Fibroblast of the aortic adventitia (primary cell): Measurements from ENCODE around the gene B3GALT2. TPM values are rescaled to one million over a fixed set of nuclear protein-coding genes. Genes with fewer than 3 reads are reported as not detected.
"Not testable (repeated sequence)": the region's sequence is repeated elsewhere in the genome, so short reads cannot be mapped to it uniquely, and the experiment has no call there.

Experiments
- DNase-seq: peaks from one replicate; pipeline ENCODE4 v3.0.0-alpha.2; 2010; ENCODE audit warnings: low read depth
- H3K4me3 ChIP-seq: 2 replicates; pipeline ENCODE4 v1.5.1; 2011; ENCODE audit warnings: low read depth, mild to moderate bottlenecking, control low read depth, low read length, moderate library complexity
- CTCF ChIP-seq: IDR thresholded peaks from 2 replicates; pipeline ENCODE4 v1.5.1; 2011; ENCODE audit warnings: mild to moderate bottlenecking, low read length, control low read depth, inconsistent platforms; ENCODE audit not compliant: insufficient read depth
- total RNA-seq: library from RNA; depleted of rRNA; stranded (reverse); fragments of >200 nt; gene quantifications from 2 replicates; pipeline ENCODE4 v1.2.3, GENCODE V29; 2012; ENCODE audit warnings: low replicate concordance

B3GALT2 gene
- total RNA-seq = 0.18 and 1.2 TPM in 2 replicates

- no peak for TF ChIP-seq CTCF
- DNase-seq = peak; percentile 59
- peak within 1 kb of the TSS; percentile 53 for H3K4me3 ChIP-seq
Measured at GRCh38 chr1:193185901-193186731, at the start of gene B3GALT2. Gene B3GALT2 (minus strand): TSS chr1:193186613. CDS start chr1:193181562, 5,051 bp downstream.

- TF ChIP-seq CTCF = no peak
- no peak for DNase-seq
Measured at GRCh38 chr1:193234530-193234929, 48.1 kb upstream of the B3GALT2 start.

GRCh38 chr1:193231146-193231545, 44.7 kb upstream of the B3GALT2 start:
- H3K4me3 ChIP-seq, DNase-seq: not testable (repeated sequence)

More at GRCh38 chr1:193234530-193234929, 48.1 kb upstream of the B3GALT2 start:
- H3K4me3 ChIP-seq = no peak overlapping the region

- DNase-seq = no peak
- H3K4me3 ChIP-seq = no peak overlapping the region
- no peak for TF ChIP-seq CTCF
Measured at GRCh38 chr1:193229136-193229535, 42.7 kb upstream of the B3GALT2 start.

GRCh38 chr1:193222056-193222615, 35.7 kb upstream of the B3GALT2 start:
- DNase-seq = no peak
- no peak for TF ChIP-seq CTCF
- H3K4me3 ChIP-seq = no peak overlapping the region

- DNase-seq = no peak
- TF ChIP-seq CTCF = no peak
- no peak overlapping the region for H3K4me3 ChIP-seq
Measured at GRCh38 chr1:193221651-193222050, 35.2 kb upstream of the B3GALT2 start.

- DNase-seq = no peak
- no peak for TF ChIP-seq CTCF
- no peak overlapping the region for H3K4me3 ChIP-seq
Measured at GRCh38 chr1:193219391-193219790, 33.0 kb upstream of the B3GALT2 start.
